Epithelial cell of proximal tubule (primary cell): ENCODE data around the gene MME. TPM values are rescaled to one million over a fixed set of nuclear protein-coding genes. Genes with fewer than 3 reads are reported as not detected.

ENCODE experiments used
- DNase-seq: peaks from one replicate; pipeline ENCODE4 v3.0.0-alpha.2; 2011; ENCODE audit warnings: low read depth
- H3K4me3 ChIP-seq: 2 replicates; pipeline ENCODE4 v1.5.1; 2011; ENCODE audit warnings: low read depth, mild to moderate bottlenecking, low read length
- CTCF ChIP-seq: conservative IDR thresholded peaks from 2 replicates; pipeline ENCODE4 v1.5.1; 2012; ENCODE audit warnings: low read depth, mild to moderate bottlenecking, low read length
- total RNA-seq: library from RNA; depleted of rRNA; stranded (reverse); fragments of >200 nt; gene quantifications from 2 replicates; pipeline ENCODE4 v1.2.3, GENCODE V29; 2015

Gene MME
- total RNA-seq, 1 donor from 2014 or later: 61.6 TPM

DNA sequence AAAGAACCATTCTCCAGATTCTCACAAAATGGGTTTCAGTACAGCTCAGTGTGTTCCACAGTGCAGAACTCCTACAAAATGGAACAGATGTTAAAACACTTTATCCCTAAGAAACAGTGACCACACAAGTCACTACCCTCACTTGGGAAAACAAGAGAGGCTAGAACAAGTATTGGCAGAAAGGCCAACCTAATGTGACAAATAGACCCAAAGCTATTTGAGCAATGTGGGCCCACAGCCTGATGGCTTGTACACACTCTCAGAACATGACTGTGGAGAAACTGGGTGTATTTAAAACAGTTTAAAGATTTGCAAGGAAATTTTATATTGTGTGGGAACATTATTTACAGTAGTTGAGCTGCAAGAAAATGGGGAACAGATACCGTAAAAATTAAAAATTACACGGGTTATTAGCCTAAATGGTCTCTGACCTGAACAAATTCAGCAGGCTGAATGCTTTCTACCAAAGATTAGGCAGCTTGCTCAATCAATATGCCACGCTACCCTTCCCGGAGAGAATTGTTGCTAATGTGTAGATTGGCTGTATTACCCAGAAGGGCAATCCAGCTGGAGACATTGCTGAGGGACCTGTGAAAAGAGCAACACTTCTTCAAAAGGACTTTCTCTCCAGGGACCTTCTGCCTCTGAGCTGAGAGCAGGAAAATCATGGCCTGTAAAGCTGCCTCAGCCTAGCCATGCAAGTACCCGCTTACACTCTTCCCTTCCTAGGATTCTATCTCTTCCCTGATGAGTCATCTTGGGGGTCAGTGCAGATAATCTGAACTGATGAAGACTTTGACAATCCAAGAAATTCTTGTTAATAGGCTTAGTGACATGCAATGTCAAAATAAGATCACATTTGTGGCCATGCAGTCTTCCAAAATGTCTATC lies 116.3 kb downstream of the MME start:
- DNase-seq: no peak
- H3K4me3 ChIP-seq: no peak overlapping the region
- no peak for TF ChIP-seq CTCF

GRCh38 chr3:155197786-155198185 lies 117.7 kb downstream of the MME start:
- no peak for DNase-seq
- no peak overlapping the region for H3K4me3 ChIP-seq
- TF ChIP-seq CTCF: no peak

- no peak for TF ChIP-seq CTCF
- H3K4me3 ChIP-seq: no peak overlapping the region
- DNase-seq: no peak
Measured at GRCh38 chr3:155202626-155203025, 122.5 kb downstream of the MME start.

DNA sequence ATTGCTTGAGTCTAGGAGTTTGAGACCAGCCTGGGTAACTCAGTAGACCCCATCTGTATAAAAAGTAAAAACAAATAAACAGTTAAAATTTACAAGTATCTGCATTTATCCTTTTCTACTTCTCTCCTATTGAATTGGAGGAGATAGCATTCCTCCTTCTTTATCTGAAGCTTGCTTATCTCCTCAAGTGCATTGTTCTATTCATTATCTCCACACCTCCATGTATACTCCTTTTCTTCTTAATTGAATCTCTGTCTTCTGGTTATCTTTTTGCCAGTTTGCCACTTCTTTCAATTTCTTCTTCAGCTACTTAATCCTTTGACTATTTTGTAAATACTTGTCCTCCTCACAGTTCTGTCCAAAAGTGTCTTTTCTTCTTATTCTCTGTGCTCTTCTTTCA lies 124.7 kb downstream of the MME start:
- H3K4me3 ChIP-seq: no peak overlapping the region
- DNase-seq: no peak
- no peak for TF ChIP-seq CTCF

DNA sequence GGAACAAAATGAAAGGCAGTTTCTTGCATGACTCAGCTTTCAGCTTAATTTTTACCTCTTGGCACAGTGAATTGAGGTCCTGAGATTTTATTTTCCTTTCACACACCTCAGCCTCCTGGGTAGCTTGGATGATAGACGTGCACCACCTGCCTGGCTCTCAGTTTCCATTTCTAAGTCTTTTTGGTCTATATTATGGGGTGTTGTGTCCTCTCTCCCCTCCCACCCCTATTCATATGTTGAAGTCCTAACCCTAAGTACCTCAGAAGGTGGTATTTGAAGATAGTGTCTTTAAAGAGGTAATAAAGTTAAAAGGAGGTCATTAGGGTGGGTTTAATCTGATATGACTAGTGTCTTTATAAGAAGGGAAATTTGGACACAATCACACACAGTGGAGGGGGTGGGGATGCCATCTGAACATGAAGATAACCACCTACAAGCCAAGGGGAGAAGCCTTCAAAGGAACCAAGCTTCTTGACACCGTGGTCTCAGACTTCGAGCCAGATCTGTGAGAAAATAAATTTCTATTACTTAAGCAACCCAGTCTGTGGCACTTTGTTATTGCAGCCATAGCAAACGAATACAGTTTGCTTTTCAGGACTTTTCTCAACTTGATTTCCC lies 128.2 kb downstream of the MME start:
- H3K4me3 ChIP-seq: no peak overlapping the region
- no peak for TF ChIP-seq CTCF
- no peak for DNase-seq

- DNase-seq: no peak
- TF ChIP-seq CTCF: no peak
- H3K4me3 ChIP-seq: no peak overlapping the region
Measured at GRCh38 chr3:155210736-155211135, 130.6 kb downstream of the MME start.
